CD4-positive, alpha-beta T cell treated with Interferon alpha-2 for 1 hour (primary cell): ENCODE data around the gene EFNA5.

Experiments
- DNase-seq, 2 donors: peaks; one replicate each; pipeline ENCODE4 v3.0.0-alpha.2; 2020 to 2022

EFNA5 gene

DNA sequence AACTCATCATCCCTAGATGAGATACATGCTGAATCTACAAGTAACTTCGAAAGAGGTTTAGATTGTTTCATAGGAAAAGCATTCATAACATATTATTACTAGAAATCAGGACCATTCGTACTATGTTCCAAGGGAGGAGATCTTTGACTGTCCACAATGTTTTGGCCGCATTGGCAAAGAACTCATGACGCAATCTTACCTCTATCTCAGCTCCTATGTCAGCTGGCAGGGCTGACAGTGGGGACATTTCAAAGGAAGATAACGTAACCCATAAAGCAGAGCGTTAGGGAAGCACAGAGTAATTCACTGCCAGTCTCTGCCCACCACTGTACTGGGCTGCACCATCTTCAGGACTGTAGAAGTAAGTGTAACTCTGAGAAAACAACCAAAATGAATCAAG, 69.7 kb downstream of the EFNA5 start:
- no peak for DNase-seq

DNA sequence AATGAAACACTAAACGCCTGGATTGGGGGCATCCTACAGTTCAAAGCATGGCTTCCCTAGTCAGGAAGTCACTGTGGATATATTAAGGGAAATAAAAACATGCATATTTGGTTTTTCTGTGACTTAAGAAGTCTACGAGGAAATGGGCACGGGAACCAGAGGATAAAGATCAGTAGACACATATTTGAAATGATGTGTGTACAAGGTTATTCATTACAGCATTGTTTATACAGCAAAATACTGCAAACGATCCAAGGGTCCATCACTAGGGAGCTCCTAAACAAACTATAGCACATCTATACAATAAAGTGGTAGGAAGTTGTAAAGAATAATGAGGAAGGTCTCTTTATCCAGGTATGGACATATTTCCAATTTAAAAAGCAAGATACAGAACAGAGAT, 71.8 kb downstream of the EFNA5 start:
- no peak for DNase-seq

DNA sequence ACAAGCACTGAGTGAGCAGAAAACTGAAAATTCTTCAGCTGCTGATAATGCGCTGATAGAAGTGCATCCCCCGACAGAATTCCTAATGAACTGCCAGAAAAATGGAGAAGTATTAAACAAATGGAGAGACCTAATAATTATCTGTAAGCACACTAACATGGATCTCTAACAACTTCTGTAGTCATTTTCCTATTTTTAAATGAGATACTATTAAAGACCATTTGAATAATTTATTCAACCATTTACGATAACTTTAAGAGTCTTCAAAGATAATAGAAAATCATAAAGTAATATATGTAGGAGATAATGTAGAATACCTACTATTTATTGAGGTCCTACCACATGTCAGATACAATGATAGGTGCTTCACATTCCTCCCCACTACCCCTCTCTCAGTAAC, 72.9 kb downstream of the EFNA5 start:
- DNase-seq, result no peak

DNA sequence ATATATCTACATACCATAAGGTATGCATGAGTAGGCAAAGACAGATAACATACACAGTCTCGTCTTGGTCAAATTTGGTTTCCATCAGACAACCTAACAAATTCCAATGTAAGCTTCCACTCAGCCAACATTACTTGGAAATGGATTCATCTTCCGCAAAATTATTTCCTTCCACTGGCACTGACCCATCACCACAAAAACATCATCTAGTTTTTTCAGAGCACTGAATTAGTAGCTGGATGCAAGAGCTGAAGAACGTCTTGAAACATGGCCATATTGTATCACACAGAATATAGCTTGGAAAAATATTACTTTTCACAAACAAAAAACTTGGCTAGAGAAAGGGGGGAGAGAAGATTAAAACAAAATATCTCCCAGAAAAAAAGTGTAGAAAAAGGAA, 73.5 kb downstream of the EFNA5 start:
- DNase-seq, result no peak

DNA sequence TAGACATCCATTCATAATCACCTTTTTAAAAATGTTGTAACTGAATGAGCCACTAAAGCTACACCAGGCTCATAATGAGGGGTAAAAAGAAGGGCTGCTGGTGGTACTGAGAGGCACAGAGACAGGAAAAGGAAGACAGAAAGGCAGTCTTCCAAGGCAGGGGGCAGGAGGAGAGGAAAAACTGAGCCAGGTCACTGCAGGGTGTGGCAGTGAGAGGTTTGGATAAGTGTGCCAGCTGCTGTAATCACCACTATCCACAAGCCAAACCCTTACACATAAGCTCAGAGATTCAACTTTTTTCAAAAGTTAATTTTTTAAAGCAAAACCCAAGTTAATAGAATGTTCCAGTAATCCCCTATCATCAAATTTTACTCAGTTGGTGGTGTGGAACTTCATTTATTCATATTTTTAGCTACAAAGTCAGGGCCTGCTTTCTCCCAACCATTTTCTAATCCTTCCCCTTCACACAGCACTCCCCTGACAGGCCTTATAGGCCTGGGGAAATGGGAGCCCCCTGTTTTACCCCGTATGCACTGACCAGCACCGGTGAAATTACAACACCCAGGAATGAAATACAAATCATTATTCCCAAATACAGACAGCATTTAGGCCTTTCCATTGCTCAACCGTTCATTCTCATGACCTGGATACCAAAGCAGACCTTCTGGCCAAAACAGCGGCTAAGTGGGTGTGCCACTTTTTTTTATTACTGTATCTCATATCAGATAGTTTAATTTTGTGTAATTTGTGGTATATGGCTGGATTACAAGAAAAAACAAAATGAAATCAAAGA, 76.3 kb downstream of the EFNA5 start:
- no peak for DNase-seq

DNA sequence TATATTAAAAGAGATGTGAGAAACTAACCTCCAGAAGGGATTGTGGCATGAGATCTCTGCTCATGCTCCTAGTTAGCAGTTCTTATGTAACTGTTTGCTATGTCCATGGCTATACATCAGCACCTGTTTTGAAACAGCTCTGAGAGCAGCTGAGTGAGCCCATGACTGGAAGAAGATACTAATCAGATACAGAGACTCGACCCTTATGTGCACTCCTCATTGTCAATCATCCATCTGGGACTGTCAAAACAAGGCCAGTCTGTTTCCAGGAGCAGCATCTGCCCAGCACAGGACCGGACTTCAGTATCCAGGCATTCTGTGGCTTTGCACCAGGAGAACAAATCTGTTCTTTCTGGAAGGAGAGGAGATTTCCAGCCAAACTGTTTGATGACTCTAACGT, 77.7 kb downstream of the EFNA5 start:
- no peak for DNase-seq

DNA sequence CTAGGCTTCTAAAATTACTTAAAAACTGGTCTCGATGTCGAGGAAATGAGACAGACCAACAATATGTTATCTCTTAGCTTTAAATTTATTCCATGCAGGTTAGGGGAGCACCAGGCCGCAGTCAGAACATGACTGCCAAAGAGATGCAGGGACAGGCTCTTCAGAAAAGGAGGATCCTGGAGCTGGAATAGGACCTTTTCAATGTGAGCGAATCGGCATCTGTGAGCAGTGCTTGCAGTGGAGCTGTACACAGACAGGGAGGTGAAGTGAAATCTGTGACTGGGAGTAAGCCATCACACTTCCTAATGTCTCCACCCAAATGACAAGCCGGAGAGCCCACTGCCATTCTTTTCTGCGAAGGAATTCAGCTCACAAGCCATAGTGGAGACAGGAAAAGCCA, 78.2 kb downstream of the EFNA5 start:
- no peak for DNase-seq

DNA sequence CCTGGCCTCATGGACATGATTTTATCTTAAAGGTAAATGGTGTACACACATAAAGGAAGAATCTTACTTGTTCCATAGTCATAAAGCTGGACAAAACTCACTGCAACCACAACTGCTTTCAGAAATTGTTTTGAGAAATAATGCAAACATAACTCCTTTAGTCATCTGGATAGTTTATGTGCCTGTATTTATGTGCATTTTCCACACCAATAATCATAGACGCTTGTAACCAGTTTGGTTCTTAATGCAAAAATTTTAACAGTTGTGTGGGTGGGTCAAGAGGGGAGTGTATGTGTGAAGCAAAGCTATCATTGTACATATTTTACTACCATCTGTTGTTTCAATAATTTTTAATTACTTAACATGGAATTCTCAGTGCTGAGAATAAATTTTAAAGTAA, 80.1 kb downstream of the EFNA5 start:
- DNase-seq, result no peak

DNA sequence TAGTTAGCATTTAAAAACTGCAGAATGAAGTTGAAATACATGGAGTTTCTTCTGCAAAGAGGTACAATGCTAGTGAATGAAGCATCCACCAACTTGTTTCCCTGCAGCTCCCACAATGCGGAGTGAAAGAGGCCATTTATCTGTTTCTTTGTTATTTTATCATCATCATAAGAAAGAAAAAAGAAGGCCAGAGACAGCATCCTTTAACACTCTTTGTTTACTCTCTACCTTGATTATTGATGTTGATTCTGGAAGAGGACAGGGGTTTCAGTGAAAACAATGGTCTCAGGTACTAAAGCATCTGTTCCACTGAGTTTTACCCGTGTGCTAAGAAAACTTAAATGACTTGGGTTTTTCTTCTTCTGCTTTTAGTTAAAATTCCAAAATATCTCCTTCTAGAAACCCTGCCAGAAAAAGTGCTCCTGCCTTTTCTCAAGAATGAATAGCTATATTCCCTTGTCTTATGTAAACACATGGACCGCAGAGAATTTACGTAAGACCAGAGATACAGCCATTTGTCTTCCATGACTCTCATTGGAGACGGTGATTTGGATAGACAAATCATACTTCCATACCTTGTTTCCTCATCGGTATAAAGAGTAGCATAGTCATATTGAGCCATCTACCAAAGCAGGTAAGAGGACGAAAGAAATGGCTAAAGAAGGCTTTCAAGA, 81.1 kb downstream of the EFNA5 start:
- no peak for DNase-seq

DNA sequence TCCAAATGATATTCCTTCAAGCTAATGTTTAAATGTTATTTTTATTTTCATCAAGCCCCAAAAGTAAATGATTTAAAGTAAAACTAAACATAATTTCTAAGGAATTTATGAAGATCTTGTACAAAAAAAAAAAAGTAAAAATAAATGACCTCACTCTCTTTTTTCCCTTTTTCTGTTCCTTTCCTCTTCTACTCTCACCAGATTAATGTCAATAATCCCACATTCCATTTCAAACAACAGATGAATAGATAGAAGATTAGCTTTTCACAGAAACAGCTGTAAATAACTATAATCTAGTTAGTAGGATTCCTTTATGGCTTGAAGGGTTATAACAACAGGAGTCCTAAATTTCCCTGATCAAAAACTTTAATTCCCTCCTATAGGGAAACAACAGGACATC, 88.1 kb downstream of the EFNA5 start:
- DNase-seq, result no peak

DNA sequence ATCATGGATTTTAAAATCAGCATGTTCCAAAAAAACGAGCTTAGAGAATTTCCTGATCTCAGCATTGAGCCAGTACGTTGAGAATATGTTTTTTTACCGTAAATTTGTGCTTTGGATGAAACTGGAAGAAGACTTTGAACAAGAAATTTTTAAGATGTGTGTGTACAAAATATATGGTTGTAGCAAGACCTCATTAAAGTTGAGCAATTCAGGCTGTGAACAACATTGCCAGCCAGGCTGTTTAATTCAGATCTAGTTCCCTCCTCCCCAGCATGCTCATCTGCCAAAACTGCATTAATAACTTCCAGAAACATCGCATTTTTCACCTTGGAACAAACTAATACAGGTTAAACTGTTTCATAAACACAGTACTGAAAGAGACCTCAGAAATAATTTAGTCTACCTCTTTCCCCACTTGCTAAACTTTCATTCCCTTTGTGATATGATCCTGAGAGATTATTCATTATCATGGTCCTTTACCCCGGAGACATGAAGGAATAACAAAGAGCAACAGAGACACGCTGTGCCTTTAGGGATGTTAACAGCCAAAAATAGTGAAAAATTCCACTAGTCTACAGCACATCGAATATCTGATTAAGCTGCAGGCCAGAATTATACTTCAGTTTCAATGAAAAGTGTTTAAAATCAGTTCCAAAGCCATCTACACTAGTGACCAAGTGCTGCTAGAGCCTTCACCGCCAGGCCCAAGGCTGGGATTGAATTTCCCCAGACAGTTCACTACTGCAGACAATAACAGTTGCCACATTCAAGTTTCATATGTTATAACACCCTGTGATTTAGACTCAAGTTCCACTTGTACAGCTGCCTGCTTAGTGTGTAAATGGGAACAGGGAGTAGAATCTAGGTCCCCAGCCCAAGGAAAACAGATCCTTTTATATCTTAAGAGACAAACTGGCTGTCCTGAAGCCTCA, 89.6 kb downstream of the EFNA5 start:
- no peak for DNase-seq

DNA sequence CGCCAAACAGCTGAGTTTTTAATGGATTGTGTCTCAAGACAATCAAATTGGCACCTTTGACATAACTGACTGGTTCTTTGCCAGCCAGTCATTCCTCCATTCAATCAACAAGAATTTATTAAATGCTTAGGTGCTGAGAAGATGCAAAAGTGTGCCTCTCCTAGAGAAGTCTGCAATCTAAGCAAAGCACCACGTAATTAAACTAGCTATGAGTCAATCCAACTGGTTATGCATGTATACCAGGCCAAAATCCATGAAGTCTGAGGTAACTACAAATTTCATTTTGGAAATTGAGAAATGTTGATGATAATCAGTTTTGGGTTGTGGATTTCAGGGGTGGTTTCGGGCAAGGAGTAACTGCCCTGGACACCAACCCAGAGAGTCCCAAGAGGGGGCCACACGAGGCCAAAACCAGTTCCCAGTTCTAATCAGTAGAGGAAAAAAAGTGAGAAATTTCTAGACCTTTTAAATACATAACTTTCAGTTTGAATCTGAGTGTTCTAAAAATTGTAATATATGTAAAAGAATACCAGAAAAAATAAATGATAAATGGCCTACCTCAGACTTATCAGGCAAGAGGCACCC, 92.6 kb downstream of the EFNA5 start:
- DNase-seq, result no peak

DNA sequence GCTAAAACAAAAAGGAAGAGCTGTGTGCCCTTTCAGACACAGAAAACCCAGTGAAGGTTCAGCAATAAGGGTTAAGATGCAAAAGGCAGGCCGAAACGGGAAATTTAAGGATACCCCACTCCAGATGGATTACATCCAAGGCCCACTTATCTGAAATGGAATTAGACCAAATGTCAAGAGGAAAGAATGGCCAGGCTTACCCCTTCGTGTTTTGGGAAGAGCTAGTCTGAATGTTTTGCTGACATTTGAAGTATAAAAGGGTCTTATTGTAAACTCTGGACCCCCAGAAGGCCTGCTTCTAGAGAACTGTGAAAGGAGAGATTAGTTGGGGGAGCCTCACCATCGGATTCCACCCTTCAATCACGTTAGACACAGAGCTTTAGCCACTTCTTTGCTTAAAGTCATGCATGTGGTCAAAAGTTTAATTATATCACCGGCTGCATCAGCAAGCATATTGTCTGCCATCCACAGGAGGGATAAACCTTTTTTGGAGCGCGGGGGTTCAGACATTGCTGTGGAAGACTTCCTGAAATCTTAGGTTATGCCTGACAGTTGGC, 93.3 kb downstream of the EFNA5 start:
- no peak for DNase-seq

DNA sequence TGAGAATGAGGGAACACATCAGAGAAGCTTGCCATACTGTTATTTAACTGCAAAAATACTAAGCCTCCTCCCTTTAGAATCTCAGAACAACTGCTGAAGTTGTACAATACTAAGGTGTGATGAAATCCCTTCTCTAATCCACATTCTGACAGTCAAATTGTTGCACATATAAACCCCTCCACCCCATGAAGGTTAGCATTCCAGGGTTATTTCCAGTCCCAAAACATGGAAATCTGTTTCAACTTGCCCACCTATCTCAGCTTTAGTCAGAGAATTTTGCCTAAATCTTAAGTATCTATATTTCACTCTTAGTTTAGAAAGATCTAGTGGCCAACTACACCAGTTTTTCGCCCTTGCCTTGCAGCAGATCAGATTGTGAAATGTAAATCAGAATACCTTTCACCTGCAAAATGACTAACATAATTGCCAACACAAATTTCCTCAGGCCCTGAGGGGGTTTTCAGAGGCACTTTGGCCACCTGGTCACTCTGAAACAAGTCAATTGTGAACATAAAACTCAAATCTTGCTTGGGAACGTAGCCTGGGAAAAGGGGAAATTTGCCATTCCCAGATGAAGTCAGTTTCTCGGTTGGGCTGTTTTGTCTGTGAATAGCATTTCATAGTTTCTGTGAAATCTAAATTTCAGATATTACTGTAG, 93.9 kb downstream of the EFNA5 start:
- DNase-seq, result no peak

DNA sequence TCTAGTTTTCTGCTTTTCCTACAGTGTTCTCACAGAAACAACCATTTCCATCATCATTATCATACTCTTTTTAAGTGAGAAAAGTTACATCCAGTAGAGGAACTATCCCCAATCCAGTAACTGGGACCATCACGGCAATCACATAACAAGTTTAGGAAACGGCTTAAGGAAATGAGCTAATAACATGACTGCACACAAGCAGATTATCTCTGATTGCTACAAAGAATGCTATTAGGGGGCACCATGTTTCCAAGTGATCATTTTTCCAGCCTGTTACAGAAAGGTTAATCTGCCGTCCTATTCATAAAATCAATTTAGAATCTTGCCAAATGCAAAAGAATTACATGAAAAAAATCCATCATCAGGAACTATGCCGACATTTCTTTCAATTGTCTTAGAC, 94.6 kb downstream of the EFNA5 start:
- no peak for DNase-seq

DNA sequence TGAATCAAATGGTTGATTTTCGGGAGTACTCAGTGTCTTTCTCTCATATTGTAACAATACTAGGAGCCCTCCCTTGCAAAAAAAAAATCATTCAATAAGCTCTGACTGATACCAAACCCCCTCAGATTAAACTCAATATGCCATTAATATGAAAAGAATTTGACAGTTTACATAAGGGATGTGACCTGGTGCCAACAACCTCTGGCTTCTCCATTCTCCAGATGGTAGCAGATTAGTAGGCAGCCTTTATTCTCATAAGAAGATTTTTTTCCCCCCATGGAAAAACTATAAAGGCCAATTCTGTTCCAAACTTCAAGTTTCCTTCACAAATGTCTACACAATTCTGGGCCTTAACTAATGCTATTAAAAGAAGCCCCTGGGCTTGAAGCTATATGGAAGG, 96.5 kb downstream of the EFNA5 start:
- DNase-seq, result no peak

DNA sequence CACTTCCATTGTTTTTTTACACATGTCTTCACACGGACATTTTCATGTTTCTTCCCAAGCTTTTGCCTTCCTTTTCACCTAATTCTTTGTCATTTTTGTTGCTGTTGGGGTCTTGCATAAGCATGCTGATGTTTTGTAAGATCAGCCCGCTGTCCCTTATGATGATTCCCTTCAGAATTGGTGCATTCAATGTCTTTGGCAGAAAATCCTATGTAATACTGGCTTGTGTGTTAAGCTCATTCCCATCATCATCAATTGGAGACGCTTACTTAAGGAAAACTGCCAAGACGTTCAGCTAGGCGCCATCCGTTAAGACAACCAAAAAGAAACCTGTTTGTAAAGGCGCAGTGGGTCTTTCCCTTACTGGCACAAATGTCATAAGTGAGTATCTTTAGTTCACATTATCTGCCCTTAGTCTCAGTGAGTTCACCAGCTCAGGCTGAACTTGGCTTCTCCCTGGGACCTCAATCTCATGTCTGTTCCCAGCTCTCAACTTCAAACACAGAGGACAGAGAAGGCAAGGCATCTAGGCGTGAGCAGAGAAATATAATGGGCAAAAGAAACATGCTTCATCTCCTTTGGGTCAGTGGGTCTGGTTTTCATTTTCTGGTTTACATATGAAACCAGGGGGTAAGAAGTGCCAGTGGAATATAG, 97.9 kb downstream of the EFNA5 start:
- no peak for DNase-seq

DNA sequence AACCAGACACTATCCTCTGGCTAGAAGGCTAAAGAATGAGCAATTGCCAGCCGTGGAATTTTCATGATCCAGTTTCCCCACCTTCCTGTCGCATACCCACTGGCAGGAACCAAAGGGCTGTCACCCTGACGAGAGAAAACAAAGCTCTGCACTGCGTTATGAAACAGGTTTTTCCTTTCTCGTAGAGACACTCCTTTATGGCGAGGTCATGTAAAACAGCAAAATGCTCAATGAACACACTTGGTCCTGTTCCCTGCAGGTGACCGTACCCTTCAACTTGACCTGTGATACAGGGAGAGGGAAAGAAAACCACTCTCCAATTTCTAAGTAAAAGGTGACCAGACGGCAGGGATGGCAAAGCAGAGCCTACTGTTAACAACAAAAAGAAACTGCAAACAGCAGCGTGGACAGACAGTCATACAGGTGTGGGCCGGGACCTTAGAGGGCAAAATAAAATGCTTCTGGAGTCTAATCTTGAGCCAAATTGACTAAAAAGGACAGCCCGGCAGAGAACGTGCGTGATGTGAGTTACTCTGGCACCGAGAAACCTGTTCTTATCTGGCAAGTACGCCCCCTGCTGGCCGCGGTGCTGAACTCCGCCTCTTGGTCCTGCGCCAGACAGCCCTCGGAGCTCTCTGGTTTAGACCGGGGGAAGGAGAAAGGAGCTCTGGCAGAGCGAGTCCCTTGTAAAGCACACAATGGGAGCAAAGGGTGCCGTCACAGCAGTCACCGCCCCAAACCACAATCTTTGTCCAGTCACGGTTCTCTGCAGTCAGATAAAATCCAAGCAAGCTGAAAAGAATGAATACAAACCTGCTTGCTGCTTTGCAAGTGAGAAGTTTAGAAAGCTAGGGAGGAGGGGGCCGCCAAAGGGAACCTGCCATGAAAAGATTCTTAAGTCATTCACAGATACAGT, 98.9 kb downstream of the EFNA5 start:
- peak; percentile 80 to 85 for DNase-seq

DNA sequence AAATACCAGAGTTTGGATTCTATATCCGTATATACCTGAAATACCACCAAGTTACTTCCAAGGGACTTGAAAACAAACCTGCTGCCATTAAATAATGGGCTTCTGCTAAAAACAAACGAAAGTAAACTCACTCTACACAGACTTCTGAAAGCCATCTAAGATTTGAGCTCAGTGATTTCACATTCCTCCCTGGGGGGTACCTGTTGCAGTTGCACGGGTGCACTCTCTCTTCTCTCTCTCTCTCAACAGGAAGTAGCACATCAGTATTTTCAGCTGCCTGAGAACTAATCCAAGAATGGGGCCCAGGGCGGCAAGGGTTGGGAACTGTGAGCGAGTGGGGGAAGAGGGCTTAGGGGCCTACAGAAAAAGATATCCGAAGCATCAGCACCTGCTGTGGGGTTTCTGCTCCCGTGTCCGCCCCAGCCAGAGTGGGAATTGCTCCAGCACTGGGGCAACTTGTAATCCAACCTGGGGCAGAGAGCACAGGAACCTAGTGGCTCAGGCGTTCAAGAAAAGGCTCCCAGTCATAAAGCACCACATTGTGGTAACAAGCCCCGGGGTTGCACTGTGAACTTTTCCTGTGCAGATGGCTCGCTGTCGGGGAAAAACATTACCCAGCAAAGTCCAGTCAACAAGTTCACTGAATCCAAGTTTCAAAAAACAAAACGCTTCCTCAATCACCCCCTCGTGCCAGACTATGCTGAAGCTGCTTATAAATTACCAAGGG, 99.8 kb downstream of the EFNA5 start:
- peak; percentile 3 to 32 for DNase-seq

DNA sequence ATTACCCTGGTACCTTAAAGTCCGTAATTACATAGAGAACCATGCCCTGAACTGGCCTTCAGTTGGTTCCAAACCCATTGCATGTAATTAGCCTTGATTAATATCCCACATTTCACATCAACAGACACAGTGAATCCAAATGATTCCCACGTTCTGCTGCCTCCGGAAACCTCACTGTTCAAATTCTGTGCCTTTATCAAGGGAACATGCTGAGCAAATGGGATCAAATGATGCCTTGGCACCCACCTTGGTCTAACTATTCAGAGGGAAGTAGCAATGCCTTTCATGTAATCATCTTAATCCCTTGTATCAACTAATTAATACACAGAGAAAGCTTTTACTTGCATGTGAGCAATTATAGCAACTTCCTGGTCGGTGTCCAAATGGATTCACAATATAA, 100.6 kb downstream of the EFNA5 start:
- DNase-seq, result no peak
